Activated CD4-positive, CD25-positive, alpha-beta regulatory T cell (primary cell): ENCODE data around the gene PER3.
A peak's percentile ranks its signal among the peaks of the same experiment; 100 is the strongest.
"Not testable (repeated sequence)": the region's sequence is repeated elsewhere in the genome, so short reads cannot be mapped to it uniquely, and the experiment has no call there.

ENCODE experiments used
- DNase-seq, 4 experiments: peaks; one replicate each; lab custom pipeline; 2025; lab: John Stamatoyannopoulos, UW

PER3 gene

DNA sequence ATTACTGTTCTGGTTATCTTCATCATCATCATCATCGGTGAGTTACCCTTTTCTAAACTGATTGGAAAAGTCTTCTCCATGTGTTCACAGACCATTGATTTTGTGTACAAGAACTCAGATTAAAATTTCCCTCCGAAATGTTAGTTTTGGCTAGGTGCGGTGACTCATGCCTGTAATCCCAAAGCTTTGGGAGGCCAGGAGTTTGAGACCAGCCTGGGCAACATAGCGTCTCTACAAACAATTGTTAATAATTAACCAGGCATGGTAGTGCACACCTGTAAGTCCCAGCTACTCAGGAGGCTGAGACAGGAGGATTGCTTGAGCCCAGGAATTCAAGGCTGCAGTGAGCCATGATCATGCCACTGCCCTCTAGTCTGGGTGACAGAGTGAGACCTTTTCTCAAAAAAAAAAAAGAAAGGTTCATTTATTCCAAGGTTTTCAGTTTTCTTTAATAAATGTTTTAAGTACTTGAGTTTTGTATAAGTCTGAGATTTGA, 5.9 kb upstream of the PER3 start:
- no peak for DNase-seq

DNA sequence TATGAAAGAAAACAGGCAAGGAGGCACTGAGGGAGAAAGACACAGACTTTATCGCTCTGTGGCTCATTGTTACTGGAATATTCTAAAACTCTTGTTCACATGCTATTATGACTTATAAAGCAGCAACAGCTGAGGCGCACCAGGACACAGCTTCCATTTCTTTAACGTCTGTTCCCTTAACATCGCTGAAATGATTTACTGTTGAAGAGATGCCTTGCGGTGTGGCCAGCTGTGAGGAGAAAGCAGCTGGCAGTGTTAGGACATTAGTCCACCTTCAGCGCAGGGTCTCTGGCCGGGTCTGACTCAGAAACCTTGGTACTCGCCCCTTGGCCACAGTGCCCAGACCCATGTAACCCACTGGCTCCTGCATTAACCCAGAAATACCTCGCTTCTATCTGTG, 3.1 kb upstream of the PER3 start:
- no peak for DNase-seq

DNA sequence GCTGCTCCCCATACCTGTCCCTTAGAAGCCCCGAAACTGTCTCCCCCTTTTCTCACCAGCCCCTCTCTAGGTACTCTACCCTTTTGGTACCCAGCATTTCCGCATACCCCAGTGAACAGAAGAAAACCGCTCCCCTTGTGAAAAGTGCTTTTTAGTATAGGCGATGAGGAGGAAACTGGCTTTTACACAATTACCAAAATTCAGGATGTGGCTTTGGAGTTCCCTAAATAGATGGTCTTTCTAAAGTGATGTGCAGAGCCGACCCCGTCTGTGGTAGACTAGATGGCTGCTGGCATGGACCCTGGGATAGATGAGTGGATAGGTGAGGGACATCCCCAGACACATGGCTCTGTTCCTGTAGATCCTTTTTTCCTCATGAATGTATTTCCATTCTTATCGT, 2.6 kb upstream of the PER3 start:
- no peak for DNase-seq

DNA sequence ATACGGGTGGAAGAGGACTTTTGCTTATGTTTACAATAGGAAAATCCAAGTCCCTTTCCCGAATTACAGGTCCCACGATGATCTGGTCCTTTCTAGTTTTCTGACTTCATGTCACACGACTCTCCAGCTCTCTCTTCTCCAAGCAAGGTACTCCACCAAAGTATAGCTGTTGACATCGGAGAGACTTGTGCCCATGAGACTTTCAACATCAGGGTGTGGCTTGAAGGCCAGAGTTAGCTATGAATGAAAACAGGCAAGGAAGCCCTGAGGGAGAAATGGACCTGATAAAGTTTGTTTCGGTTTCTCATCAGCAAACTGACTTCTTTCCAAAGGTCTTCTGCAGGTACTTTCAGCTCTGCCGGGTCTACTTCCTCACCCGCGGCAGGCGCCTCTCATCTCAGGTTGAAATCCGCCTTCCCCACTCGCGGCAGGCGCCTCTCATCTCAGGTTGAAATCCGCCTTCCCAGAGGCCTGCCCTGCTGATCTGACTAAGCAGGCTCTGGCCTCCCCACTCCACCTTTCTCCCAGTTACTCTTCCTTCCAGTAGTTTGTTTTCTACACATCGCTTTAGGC, 2.1 kb upstream of the PER3 start:
- no peak for DNase-seq

DNA sequence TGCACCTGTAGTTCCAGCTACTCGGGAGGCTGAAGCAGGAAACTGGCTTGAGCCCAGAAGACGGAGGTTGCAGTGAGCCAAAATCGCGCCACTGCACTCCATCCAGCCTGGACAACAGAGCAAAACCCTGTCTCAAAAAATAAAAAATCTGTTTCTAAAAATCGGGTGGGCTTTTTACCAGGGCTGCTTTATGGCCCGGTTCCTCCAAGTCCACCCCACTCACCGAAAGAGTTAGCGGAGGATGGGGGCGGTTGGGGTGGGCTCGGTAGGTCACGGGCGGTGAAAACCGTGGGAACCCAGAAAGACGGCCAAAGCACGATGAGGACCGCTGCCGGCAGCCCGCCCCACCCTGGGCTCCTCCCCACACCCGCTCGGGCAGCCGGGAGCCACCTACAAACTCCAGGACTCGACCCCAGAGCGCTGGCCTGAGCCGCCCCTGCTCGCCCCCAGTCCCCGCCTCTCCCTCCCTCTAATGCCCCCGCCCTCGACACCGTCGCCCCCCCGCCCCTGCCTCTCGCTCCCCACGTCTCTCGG, 846 bp upstream of the PER3 start:
- peak in 2 of 4 experiments; percentile 39 to 40 for DNase-seq

DNA sequence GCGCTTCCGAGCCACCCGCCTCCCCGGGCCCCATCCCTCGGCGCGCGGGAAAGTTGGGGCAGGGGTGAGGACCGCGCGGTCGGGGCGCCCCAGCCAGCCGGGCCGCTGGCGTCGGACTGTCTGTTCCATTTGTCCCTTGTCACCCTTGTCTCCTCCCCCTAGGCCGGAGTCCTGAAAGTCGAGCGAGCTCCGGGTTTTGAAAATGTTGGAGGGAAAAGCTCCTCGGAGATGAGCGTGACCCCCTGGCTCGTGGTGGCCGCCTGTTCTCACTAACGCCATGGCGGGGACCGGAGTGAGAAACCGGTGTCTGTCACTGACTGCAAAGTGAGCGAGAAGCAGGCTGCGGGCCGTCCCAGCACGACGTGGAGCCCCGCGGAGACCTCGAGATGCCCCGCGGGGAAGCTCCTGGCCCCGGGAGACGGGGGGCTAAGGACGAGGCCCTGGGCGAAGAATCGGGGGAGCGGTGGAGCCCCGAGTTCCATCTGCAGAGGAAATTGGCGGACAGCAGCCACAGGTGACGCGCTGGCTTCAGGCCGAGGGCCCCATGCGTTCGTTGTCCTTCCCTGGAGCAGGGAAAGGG, 491 bp downstream of the PER3 start:
- DNase-seq = no peak

DNA sequence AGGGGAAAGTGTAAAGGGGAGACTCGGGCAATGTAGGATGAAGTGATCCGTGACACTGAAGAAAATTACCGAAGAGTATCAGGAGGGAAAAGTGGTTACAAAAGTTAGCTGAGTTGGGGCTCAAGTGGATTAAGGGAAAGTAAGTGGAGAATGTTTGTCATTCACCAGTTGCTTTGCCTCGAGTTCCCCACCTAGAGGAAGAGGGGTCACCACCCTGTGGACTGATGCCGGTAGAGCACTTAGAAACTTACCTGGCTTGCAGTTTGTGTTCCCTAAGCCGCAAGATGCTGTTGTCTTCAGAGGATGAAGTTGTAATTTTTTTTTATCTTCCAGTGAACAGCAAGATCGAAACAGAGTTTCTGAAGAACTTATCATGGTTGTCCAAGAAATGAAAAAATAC, 1.0 kb downstream of the PER3 start:
- DNase-seq = no peak

DNA sequence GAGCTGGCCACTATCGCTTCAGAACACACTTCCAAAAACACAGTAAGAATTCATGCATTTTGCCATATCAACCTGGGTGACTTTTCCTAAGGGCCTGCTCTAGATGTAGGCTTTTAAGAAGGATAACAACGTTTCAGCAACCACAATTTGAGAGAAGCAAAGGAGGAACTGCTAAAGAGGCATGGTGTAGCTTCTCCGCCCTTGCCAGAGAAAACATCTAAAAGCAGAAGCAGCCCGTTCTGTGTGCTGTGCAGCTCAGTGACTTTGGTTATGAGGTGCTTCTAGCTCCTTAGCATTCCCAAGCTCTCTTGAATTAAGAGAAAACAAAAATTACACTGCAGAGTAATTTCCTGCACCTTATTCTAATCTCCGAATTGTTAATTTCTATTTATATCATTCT, 2.7 kb downstream of the PER3 start:
- DNase-seq = no peak

DNA sequence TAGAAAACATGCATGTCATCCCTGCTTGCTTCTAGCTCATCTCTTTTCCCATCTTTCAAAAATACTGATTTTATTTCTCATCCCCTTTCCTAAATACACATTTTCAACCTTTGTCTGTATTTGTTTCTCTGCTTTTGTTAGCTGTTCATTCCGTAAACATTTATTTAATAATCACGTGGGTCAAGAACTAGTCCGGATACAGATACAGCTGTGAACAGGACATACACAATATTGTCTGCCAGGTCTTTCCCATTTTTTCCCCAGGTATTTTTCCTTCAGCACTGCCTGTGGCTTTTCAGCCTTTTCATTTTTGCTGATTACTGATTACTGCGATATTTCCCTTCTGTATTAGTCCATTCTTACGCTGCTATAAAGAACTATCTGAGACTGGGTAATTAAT, 5.7 kb downstream of the PER3 start:
- no peak for DNase-seq

DNA sequence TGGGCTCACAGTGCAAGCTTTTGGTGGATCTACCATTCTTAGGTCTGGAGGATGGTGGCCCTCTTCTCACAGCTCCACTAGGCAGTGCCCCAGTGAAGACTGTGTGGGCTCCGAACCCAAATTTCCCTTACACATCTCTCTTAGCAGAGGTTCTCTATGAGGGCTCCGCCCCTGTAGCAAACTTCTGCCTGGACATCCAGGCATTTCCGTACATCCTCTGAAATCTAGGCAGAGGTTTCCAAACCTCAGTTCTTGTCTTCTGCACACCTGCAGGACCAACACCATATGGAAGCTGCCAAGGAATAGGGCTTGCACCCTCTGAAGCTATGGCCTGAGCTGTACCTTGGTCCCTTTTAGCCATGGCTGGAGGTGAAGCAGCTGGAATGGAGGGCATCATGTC, 6.9 kb downstream of the PER3 start:
- not testable (repeated sequence) for DNase-seq

DNA sequence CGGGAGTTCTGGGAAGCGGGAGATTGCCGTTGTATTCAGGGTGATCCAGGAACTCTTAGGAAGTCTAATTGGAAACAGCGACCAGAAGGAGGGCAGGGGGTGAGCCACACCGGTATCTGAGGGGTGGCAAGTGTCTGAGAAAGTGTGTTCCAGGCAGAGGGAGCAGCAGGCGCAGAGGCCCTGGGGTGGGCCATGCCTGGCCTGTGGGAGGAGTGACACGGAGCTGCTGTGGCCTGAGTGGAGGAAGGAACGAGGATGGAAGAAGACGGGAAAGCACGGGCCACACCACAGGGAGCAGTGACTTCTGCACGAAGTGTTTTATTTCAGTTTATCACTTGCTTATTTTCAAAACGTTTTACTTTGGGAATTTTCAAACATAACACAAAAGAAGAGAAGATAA, 11.3 kb downstream of the PER3 start:
- no peak for DNase-seq

DNA sequence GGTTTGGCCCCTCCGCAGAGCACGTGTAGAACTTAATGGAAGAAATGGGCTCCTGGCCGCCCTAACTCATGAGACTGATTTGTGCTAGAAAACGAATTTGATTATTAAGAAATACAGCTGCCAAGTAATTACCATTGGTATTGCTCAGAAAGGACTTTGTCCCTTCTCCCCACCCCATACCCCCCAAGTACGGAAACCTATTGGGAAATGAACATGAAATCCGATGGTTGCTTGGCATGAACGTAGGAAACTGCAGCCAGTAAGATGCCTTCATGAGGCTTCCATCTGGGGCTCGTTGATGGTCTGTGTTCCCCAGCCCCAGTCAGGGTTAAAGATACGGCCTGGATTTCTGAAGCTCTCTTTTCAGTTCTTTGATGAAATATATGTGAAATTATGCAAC, 21.4 kb downstream of the PER3 start:
- DNase-seq = no peak

DNA sequence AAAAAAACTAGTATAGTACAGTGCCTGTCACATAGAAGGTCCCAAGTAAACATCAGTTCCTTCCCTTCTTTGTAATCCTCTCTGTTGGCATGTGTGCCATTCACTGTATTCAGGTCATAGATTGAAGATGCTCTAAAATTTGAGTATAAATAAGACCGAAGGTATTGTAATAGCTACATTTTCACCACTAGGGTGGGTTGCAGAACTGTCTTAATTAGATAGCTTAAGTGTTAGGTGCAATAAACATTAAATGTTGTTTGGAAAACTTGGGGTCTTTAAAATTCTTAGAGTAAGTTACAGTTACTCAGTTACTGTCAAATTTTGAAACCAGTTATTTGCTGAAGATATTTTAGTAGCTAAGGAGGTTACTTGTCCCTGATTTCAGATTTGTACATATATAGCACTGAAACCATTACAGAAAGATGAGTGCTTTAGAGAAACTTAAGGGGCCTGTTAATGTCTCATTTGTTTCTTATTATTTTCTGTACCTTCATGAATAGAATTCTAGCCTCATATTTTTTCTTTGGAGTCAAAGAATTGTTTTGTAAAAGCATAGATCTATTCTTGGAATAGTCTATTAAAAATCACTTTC, 24.3 kb downstream of the PER3 start:
- no peak for DNase-seq

DNA sequence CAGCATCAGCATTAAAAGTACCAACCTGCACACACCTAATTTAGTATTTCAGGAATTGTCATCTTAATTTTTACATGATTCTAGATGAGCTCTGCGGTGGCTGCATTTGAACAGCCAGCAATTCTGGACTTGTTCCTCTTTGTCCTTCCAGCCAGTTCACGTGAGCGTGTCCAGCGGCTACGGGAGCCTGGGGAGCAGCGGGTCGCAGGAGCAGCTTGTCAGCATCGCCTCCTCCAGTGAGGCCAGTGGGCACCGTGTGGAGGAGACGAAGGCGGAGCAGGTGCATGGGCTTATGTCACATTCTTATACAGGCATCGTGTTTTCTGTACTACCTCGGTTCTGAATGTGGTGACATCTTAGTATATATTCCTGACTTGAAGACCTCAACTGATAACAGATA, 25.7 kb downstream of the PER3 start:
- no peak for DNase-seq

DNA sequence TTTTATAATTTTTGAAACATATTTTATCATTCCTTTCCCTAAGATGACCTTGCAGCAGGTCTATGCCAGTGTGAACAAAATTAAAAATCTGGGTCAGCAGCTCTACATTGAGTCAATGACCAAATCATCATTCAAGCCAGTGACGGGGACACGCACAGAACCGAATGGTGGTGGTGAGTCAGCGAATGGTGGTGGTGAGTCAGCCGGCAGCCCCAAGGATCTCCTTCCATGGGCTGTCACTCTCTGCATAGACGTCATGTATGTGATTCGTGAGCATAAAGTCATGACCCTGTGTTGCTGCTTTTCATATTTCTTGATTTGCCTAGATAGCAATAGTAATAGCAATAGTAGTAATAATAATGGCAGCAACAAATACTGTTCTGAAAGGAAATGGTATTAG, 26.3 kb downstream of the PER3 start:
- no peak for DNase-seq

DNA sequence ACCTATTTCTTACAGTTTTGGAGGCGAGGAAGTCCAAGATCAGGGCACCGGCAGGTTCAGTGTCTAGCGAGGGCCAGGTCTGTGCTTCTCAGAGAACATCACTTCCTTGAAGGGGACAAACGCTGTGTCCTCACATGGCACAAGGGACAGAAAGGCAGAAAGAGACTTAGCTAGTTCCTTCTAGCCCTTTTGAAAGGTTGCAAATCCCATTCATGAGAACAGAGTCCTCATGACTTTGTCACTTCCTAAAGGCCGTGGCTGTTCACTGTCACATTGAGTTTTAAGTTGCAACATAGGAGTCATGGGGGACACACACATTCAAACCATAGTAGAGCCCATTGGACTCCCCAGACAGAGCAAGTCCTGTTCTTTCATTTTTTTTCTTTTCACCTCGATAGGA, 27.4 kb downstream of the PER3 start:
- no peak for DNase-seq

DNA sequence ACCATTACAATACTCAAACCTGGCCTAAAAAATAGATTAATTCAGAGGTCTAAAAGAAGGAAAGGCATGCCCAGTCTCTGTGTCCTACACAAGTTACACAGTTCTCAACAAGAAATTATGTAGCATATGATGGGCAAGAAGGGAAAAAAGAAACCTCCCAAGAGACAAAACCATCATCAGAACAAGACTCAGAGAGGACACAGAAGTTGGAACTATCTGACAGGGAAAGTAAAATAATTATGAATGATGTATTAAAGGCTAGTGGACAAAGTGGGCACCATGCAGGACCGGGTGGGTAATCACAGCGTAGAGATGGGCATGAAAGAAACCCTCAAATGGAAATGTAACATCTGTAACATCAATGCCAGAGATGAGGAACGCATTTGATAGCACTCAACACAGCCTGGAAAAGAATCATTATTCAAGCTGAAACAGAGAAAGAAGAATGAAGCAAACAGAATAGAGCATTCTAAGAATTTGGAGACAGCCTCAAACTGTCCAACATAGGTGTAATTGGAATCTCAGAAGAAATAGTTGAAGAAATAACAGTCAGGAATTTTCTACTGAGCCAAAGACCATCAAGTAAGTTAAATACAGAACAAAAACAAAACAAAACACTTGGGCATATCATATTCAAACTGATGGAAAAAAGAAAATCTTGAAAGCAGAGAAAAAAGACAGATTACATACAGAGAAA, 29.7 kb downstream of the PER3 start:
- no peak for DNase-seq

DNA sequence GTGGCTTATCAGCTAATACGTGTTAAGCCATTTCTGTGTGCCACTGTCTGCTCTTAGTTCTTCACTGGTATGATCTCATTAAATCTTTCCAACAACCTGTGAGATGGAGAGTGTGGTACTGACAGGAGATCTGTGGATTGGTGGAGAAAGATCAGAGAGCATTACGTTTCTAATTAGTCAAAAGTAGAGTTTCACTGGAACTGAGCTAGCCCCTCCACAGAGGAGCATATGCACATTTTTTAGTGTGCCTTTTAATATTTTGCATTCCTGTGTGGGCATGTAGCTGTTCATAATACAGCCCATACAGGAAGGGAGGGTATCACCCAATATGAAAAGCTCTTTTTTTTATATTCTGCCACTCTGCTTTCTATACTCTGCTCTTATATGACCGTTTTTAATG, 37.2 kb downstream of the PER3 start:
- no peak for DNase-seq

DNA sequence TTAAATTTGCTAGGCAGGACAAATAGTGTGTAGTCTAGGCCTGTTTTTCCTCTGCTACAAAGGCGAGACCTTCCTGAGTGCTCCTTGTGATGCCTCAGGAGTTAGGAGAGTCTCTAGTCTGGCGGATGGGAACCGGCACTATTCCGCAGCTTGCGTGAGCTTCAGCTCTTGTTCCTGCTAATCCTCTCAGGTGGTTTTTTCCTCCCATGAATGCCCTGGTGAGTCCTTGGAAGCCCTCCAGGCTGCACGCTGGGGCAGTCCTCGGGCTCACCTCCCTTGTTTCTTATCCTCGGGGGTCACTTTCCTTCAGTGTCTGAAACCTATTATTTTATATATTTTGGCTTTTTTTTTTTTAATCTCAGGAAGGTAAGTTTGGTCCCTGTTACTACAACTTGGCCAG, 40.6 kb downstream of the PER3 start:
- no peak for DNase-seq

DNA sequence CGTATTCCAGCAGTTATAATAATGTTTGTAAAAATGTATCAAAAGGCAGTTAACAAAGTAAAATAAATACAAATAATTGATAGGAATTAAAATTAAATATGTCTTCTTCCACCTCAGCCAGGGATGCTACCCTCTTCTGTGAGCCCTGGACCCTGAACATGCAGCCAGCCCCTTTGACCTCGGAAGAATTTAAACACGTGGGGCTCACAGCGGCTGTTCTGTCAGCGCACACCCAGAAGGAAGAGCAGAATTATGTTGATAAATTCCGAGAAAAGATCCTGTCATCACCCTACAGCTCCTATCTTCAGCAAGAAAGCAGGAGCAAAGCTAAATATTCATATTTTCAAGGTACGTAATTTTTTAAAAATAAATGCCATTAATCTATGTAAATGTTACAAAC, 42.3 kb downstream of the PER3 start:
- DNase-seq = no peak

DNA sequence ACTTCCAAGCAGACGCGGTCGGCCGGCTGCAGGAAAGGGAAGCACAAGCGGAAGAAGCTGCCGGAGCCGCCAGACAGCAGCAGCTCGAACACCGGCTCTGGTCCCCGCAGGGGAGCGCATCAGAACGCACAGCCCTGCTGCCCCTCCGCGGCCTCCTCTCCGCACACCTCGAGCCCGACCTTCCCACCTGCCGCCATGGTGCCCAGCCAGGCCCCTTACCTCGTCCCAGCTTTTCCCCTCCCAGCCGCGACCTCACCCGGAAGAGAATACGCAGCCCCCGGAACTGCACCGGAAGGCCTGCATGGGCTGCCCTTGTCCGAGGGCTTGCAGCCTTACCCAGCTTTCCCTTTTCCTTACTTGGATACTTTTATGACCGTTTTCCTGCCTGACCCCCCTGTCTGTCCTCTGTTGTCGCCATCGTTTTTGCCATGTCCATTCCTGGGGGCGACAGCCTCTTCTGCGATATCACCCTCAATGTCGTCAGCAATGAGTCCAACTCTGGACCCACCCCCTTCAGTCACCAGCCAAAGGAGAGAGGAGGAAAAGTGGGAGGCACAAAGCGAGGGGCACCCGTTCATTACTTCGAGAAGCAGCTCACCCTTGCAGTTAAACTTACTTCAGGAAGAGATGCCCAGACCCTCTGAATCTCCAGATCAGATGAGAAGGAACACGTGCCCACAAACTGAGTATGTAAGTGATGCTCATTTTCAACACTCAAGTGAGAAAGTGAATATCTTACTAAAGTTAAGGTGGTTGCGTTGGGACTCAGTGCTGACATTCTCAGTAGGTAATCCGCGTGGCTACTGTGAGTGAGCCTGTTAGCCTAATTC, 43.2 kb downstream of the PER3 start:
- no peak for DNase-seq

DNA sequence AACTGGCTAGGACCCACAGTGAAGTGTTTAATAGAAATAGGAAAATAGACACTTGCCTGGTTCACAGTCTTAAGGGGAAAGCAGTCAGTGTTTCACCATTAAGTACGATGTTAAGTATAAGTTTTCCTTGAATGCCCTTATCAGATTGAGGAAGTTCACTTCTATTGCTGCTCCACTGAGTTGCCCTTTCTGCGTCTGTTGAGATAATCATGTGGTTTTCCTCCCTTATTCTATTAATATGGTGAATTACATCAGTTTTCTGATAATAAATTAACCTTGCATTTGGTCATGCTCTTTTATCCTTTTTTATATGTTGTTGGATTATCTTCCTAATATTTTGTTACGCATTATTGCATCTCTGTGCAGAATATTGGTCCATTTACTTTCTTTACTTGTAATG, 47.4 kb downstream of the PER3 start:
- DNase-seq = no peak
